HG03103 (cell line): Measurements from ENCODE around the gene KRT79.

Experiments used
- ATAC-seq: cut with Tn5 transposase; IDR thresholded peaks from one replicate; pipeline ENCODE4 v1.9.1; 2021; ENCODE audit warnings: low read depth; ENCODE audit not compliant: unreplicated experiment

The KRT79 gene

GRCh38 chr12:52792185-52793029 is 41.7 kb downstream of the KRT79 start:
- no peak for ATAC-seq

GRCh38 chr12:52791271-52792184 is 42.6 kb downstream of the KRT79 start:
- no peak for ATAC-seq

- no peak for ATAC-seq
These were observed 43.5 kb downstream of the KRT79 start for GRCh38 chr12:52790427-52791270.

GRCh38 chr12:52789637-52790426 is 44.3 kb downstream of the KRT79 start:
- ATAC-seq, result no peak

GRCh38 chr12:52788876-52789636 is 45.1 kb downstream of the KRT79 start:
- no peak for ATAC-seq

GRCh38 chr12:52788192-52788875 is 45.8 kb downstream of the KRT79 start:
- no peak for ATAC-seq

- no peak for ATAC-seq
These were observed 46.6 kb downstream of the KRT79 start for GRCh38 chr12:52787324-52788191.

GRCh38 chr12:52784909-52785308 is 49.2 kb downstream of the KRT79 start:
- no peak for ATAC-seq

GRCh38 chr12:52783563-52784316 is 50.4 kb downstream of the KRT79 start:
- no peak for ATAC-seq

- ATAC-seq, result no peak
These were observed 51.6 kb downstream of the KRT79 start for GRCh38 chr12:52782502-52782901.

GRCh38 chr12:52781399-52782082 is 52.6 kb downstream of the KRT79 start:
- ATAC-seq, result no peak

GRCh38 chr12:52779914-52780313 is 54.2 kb downstream of the KRT79 start:
- ATAC-seq, result no peak

- ATAC-seq, result no peak
These were observed 55.3 kb downstream of the KRT79 start for GRCh38 chr12:52778833-52779232.

- ATAC-seq, result no peak
These were observed 56.5 kb downstream of the KRT79 start for GRCh38 chr12:52777566-52777965.

GRCh38 chr12:52776913-52777395 is 57.2 kb downstream of the KRT79 start, which contains the start of gene KRT76:
Gene KRT76 (minus strand): TSS chr12:52777345. CDS start chr12:52777291, 54 bp downstream.
- ATAC-seq, result no peak

- no peak for ATAC-seq
These were observed 57.7 kb downstream of the KRT79 start for GRCh38 chr12:52776435-52776834.
